HG02588 (cell line): ENCODE data around the gene WDR75.

ENCODE experiments used
- ATAC-seq: cut with Tn5 transposase; IDR thresholded peaks from one replicate; pipeline ENCODE4 v1.9.1; 2021; ENCODE audit warnings: mild to moderate bottlenecking, moderate library complexity; ENCODE audit not compliant: unreplicated experiment

Gene WDR75

GRCh38 chr2:189498205-189498604 lies 56.9 kb downstream of the WDR75 start:
- ATAC-seq, result no peak

GRCh38 chr2:189499137-189499536 lies 57.9 kb downstream of the WDR75 start:
- ATAC-seq, result no peak

- no peak for ATAC-seq
Measured at GRCh38 chr2:189500456-189501160, 59.3 kb downstream of the WDR75 start.

GRCh38 chr2:189501487-189501886 lies 60.2 kb downstream of the WDR75 start:
- ATAC-seq, result no peak

- ATAC-seq, result no peak
Measured at GRCh38 chr2:189502714-189503113, 61.4 kb downstream of the WDR75 start.

GRCh38 chr2:189504238-189504637 lies 63.0 kb downstream of the WDR75 start:
- no peak for ATAC-seq

- ATAC-seq, result no peak
Measured at GRCh38 chr2:189505492-189505891, 64.2 kb downstream of the WDR75 start.

GRCh38 chr2:189506514-189506976 lies 65.3 kb downstream of the WDR75 start:
- no peak for ATAC-seq

GRCh38 chr2:189511210-189511959 lies 70.1 kb downstream of the WDR75 start:
- ATAC-seq, result no peak

- ATAC-seq, result no peak
Measured at GRCh38 chr2:189511960-189512319, 70.7 kb downstream of the WDR75 start.

- no peak for ATAC-seq
Measured at GRCh38 chr2:189512879-189513278, 71.6 kb downstream of the WDR75 start.

- no peak for ATAC-seq
Measured at GRCh38 chr2:189514104-189514503, 72.8 kb downstream of the WDR75 start.

- no peak for ATAC-seq
Measured at GRCh38 chr2:189515264-189515663, 74.0 kb downstream of the WDR75 start.

GRCh38 chr2:189516546-189516945 lies 75.3 kb downstream of the WDR75 start:
- no peak for ATAC-seq

- ATAC-seq, result no peak
Measured at GRCh38 chr2:189517847-189518535, 76.7 kb downstream of the WDR75 start.

GRCh38 chr2:189519631-189520387 lies 78.5 kb downstream of the WDR75 start:
- ATAC-seq, result no peak

GRCh38 chr2:189521699-189522434 lies 80.6 kb downstream of the WDR75 start:
- ATAC-seq, result no peak

GRCh38 chr2:189522435-189523151 lies 81.3 kb downstream of the WDR75 start:
- ATAC-seq, result no peak

GRCh38 chr2:189524746-189525145 lies 83.5 kb downstream of the WDR75 start:
- no peak for ATAC-seq
